GM20000 (cell line): ENCODE data around the gene LRP11.
"Not testable (repeated sequence)": the region's sequence is repeated elsewhere in the genome, so short reads cannot be mapped to it uniquely, and the experiment has no call there.

Experiments used
- DNase-seq: peaks from one replicate; pipeline ENCODE4 v3.0.0; 2012; ENCODE audit warnings: low spot score
- CTCF ChIP-seq: IDR thresholded peaks from 2 replicates; pipeline ENCODE4 v1.5.1; 2012; ENCODE audit warnings: mild to moderate bottlenecking, control low read depth; ENCODE audit errors: extremely low read depth, missing control alignments

The LRP11 gene

GRCh38 chr6:149896491-149896890 lies 32.3 kb upstream of the LRP11 start:
- TF ChIP-seq CTCF: no peak
- DNase-seq: no peak

- DNase-seq: no peak
Observed at GRCh38 chr6:149895833-149896271, 31.7 kb upstream of the LRP11 start.

GRCh38 chr6:149895048-149895590 lies 31.0 kb upstream of the LRP11 start:
- DNase-seq: no peak
- TF ChIP-seq CTCF: no peak

More at GRCh38 chr6:149895833-149896271, 31.7 kb upstream of the LRP11 start:
- TF ChIP-seq CTCF: no peak

GRCh38 chr6:149891864-149892263 lies 27.7 kb upstream of the LRP11 start:
- DNase-seq: not testable (repeated sequence)

- no peak for TF ChIP-seq CTCF
- no peak for DNase-seq
Observed at GRCh38 chr6:149891259-149891658, 27.1 kb upstream of the LRP11 start.

- no peak for TF ChIP-seq CTCF
- DNase-seq: no peak
Observed at GRCh38 chr6:149890629-149891045, 26.5 kb upstream of the LRP11 start.

GRCh38 chr6:149889326-149889725 lies 25.2 kb upstream of the LRP11 start:
- TF ChIP-seq CTCF: no peak
- DNase-seq: no peak

GRCh38 chr6:149888659-149889058 lies 24.5 kb upstream of the LRP11 start:
- TF ChIP-seq CTCF: no peak
- DNase-seq: no peak
